ENCODE results near the gene STAB1. TPM values are rescaled to one million over a fixed set of nuclear protein-coding genes. Genes with fewer than 3 reads are reported as not detected.

Gene STAB1
- total RNA-seq, 1 experiment from 2014 or later, result 0.52 TPM

- no peak overlapping the region for H3K4me3 ChIP-seq (ENCODE audit: insufficient read depth, low read depth, low read length)
- H3K36me3 ChIP-seq (replicated peaks; ENCODE audit: control insufficient read depth, insufficient read depth, low read length), result peaks cover 2% of the 10 kb centered on the region
- no peak for DNase-seq
- H3K27me3 ChIP-seq (ENCODE audit: control insufficient read depth, insufficient read depth, low read length), result no peaks in the 10 kb centered on the region
Measured at GRCh38 chr3:52554026-52554755, 59.1 kb downstream of the STAB1 start.

- Histone ChIP-seq H3K4me3 (ENCODE audit: insufficient read depth, low read depth, low read length) (no peak overlapping the region), H3K36me3 (replicated peaks; ENCODE audit: control insufficient read depth, insufficient read depth, low read length) (peaks cover 2% of the 10 kb centered on the region)
- no peak for DNase-seq
Measured at GRCh38 chr3:52555056-52555455, 59.9 kb downstream of the STAB1 start.

DNA sequence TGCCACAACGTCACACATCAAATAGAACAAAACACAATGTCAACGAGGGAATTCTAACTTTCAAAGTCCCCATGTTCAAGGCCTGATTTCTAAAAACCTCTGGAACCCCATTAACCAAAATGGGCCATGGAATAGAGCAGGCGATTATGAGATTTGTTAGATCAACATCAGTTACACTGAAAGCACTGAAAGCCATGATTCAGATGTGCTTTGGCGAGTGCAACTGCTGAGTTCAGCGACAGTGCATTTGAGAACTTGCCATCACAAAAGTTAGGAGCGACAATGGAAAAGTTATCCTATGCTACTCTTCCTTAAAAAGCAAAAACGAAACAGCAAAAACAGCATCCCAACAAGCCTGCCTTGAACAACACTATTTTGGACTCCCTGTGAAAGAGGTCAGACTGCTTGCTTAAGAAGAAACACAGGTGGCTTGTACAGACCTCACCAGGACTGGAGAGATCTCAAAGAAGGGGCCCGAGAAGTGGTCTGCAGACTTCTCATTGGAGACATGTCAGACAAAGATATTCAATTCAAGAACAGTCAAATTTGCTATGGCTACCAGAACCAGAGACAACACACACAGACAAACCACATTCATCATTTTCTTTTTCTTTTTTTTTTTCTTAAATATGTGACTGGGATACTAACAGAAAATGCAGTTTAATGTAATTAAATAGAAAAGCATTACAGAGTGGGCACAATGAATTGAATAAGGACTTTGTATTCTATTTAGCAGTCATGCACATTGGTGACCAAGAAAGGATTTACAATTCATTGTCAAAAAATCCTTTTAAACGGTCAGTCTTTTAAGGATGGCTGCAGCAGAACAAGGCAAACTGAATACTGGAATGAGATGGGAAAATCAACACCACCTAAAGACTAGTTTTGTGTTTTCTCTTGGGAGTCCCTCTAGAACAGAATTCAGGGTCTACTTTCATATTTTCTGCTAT is 62.1 kb downstream of the STAB1 start:
- Histone ChIP-seq H3K27me3 (ENCODE audit: control insufficient read depth, insufficient read depth, low read length) (no peaks in the 10 kb centered on the region), H3K36me3 (replicated peaks; ENCODE audit: control insufficient read depth, insufficient read depth, low read length) (peaks cover 6% of the 10 kb centered on the region)
- no peak for DNase-seq

More at GRCh38 chr3:52555056-52555455, 59.9 kb downstream of the STAB1 start:
- H3K27me3 ChIP-seq (ENCODE audit: control insufficient read depth, insufficient read depth, low read length), result no peaks in the 10 kb centered on the region

DNA sequence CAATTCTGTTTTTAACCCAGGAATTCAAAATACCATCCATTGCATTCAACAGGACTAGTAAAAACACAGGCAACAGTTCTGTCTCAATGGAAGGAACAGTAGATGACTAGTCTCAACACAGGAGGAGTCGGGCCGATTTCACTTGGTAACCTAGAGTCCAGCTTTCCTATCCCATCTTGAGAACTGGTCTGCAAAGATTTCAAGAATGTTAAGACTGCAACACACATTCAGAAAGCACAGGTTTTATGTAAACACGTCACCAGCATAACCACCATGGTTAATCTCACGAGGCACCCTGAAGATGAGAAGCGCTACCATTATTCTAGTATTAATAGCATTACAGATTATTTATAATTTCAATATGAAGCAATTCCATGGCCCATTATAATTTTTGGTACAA is 63.3 kb downstream of the STAB1 start:
- Histone ChIP-seq H3K27me3 (ENCODE audit: control insufficient read depth, insufficient read depth, low read length) (no peaks in the 10 kb centered on the region), H3K36me3 (replicated peaks; ENCODE audit: control insufficient read depth, insufficient read depth, low read length) (peaks cover 8% of the 10 kb centered on the region), H3K4me3 (ENCODE audit: insufficient read depth, low read depth, low read length) (no peak overlapping the region)
- no peak for DNase-seq

More for the DNA sequence above, 62.1 kb downstream of the STAB1 start:
- H3K4me3 ChIP-seq (ENCODE audit: insufficient read depth, low read depth, low read length), result no peak overlapping the region

- H3K4me3 ChIP-seq (ENCODE audit: insufficient read depth, low read depth, low read length), result no peak overlapping the region
- peaks cover 6% of the 10 kb centered on the region for H3K36me3 ChIP-seq (replicated peaks; ENCODE audit: control insufficient read depth, insufficient read depth, low read length)
Measured at GRCh38 chr3:52561028-52561747, 66.0 kb downstream of the STAB1 start.

GRCh38 chr3:52563984-52564383 is 68.8 kb downstream of the STAB1 start:
- no peak for DNase-seq
- H3K4me3 ChIP-seq (ENCODE audit: insufficient read depth, low read depth, low read length), result no peak overlapping the region
- peaks cover 6% of the 10 kb centered on the region for H3K36me3 ChIP-seq (replicated peaks; ENCODE audit: control insufficient read depth, insufficient read depth, low read length)
- no peaks in the 10 kb centered on the region for H3K27me3 ChIP-seq (ENCODE audit: control insufficient read depth, insufficient read depth, low read length)

More at GRCh38 chr3:52561028-52561747, 66.0 kb downstream of the STAB1 start:
- H3K27me3 ChIP-seq (ENCODE audit: control insufficient read depth, insufficient read depth, low read length), result no peaks in the 10 kb centered on the region
- DNase-seq, result no peak

DNA sequence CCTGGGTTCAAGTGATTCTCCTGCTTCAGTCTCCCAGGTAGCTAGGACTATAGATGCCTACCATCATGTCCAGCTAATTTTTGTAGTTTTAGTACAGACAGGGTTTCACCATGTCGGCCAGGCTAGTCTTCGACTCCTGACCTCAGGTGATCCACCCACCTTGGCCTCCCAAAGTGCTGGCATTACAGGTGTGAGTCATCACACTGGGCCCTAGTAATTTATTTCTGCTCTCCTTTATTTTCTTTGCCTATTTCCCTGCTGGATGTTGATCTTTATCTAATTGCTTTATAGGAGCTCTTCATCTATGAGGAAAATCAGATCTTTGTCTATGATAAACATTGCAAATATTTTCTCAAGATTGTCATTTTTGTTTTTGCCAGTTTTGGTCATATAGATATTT is 72.9 kb downstream of the STAB1 start:
- no peak overlapping the region for H3K4me3 ChIP-seq (ENCODE audit: insufficient read depth, low read depth, low read length)
- DNase-seq, result no peak
- H3K36me3 ChIP-seq (replicated peaks; ENCODE audit: control insufficient read depth, insufficient read depth, low read length), result peaks cover 1% of the 10 kb centered on the region; the same call in 1 of the 2 replicates
- H3K27me3 ChIP-seq (ENCODE audit: control insufficient read depth, insufficient read depth, low read length), result no peaks in the 10 kb centered on the region

GRCh38 chr3:52570076-52570475 is 74.9 kb downstream of the STAB1 start:
- no peak overlapping the region for H3K4me3 ChIP-seq (ENCODE audit: insufficient read depth, low read depth, low read length)
- DNase-seq, result no peak
- 0 out of 2 replicates have a peak, but pooled peaks cover 2% of the 10 kb centered on the region for H3K36me3 ChIP-seq (replicated peaks; ENCODE audit: control insufficient read depth, insufficient read depth, low read length)
- H3K27me3 ChIP-seq (ENCODE audit: control insufficient read depth, insufficient read depth, low read length), result no peaks in the 10 kb centered on the region

GRCh38 chr3:52572221-52572620 is 77.1 kb downstream of the STAB1 start:
- no peak for DNase-seq
- Histone ChIP-seq H3K4me3 (ENCODE audit: insufficient read depth, low read depth, low read length) (no peak overlapping the region), H3K36me3 (replicated peaks; ENCODE audit: control insufficient read depth, insufficient read depth, low read length) (0 out of 2 replicates have a peak, but pooled peaks cover 2% of the 10 kb centered on the region), H3K27me3 (ENCODE audit: control insufficient read depth, insufficient read depth, low read length) (no peaks in the 10 kb centered on the region)

Other genes starting within 250 kb of the STAB1 start
- 2.9 and 4.5 TPM in 2 replicates for gene PPM1M, start 249.6 kb upstream of the STAB1 start, total RNA-seq (2014; rRNA removed; shearing (Covaris generic))
- gene WDR82, start 216.7 kb upstream of the STAB1 start, total RNA-seq (2014; rRNA removed; shearing (Covaris generic)), result 60.3 and 63.8 TPM in 2 replicates
- gene GLYCTK, start 207.5 kb upstream of the STAB1 start, total RNA-seq (2014; rRNA removed; shearing (Covaris generic)), result 6.1 and 8.5 TPM in 2 replicates
- gene DNAH1, start 179.0 kb upstream of the STAB1 start, total RNA-seq (2014; rRNA removed; shearing (Covaris generic)), result 0.48 and 2.0 TPM in 2 replicates
- gene BAP1, start 85.3 kb upstream of the STAB1 start, total RNA-seq (2014; rRNA removed; shearing (Covaris generic)), result 128 and 145 TPM in 2 replicates
- 16.5 and 25.2 TPM in 2 replicates for gene PHF7, start 84.7 kb upstream of the STAB1 start, total RNA-seq (2014; rRNA removed; shearing (Covaris generic))
- gene SEMA3G, start 50.2 kb upstream of the STAB1 start, total RNA-seq (2014; rRNA removed; shearing (Covaris generic)), result 1.1 and 2.2 TPM in 2 replicates
- gene TNNC1, start 41.3 kb upstream of the STAB1 start, total RNA-seq (2014; rRNA removed; shearing (Covaris generic)), result 4.2 and 7.2 TPM in 2 replicates
- 51.1 and 70.7 TPM in 2 replicates for gene NISCH, start 39.7 kb upstream of the STAB1 start, total RNA-seq (2014; rRNA removed; shearing (Covaris generic))
- 302 and 311 TPM in 2 replicates for gene NT5DC2, start 38.5 kb downstream of the STAB1 start, total RNA-seq (2014; rRNA removed; shearing (Covaris generic))
- 17.0 and 21.5 TPM in 2 replicates for gene UQCC5, start 41.3 kb downstream of the STAB1 start, total RNA-seq (2014; rRNA removed; shearing (Covaris generic))
- gene PBRM1, start 190.6 kb downstream of the STAB1 start, total RNA-seq (2014; rRNA removed; shearing (Covaris generic)), result 29.1 and 39.6 TPM in 2 replicates
- gene GNL3, start 190.7 kb downstream of the STAB1 start, total RNA-seq (2014; rRNA removed; shearing (Covaris generic)), result 148 and 237 TPM in 2 replicates
- 48.2 and 65.7 TPM in 2 replicates for gene GLT8D1, start 210.5 kb downstream of the STAB1 start, total RNA-seq (2014; rRNA removed; shearing (Covaris generic))
- 84.5 and 85.3 TPM in 2 replicates for gene SPCS1, start 210.8 kb downstream of the STAB1 start, total RNA-seq (2014; rRNA removed; shearing (Covaris generic))